Thyroid gland (tissue), 4 donors: ENCODE results near the gene TOX3. TPM values are rescaled to one million over a fixed set of nuclear protein-coding genes. Genes with fewer than 3 reads are reported as not detected.

Experiments
- DNase-seq, 2 donors: peaks; one replicate each; pipeline ENCODE4 v3.0.0-alpha.2; 2019
- H3K27ac ChIP-seq, 3 donors: fragments of 200-600 bp; sonication (generic); 1 replicate in 2 of 3; 2 replicates in 1 of 3; pipeline ENCODE4 v1.5.1; 2016 to 2019; ENCODE audit warnings: mild to moderate bottlenecking in 1 of 3, moderate library complexity in 1 of 3
- H3K27me3 ChIP-seq: fragments of 200-600 bp; sonication (generic); one replicate; pipeline ENCODE4 v1.5.1; 2019
- H3K36me3 ChIP-seq, 2 donors: fragments of 200-600 bp; sonication (generic); one replicate each; pipeline ENCODE4 v1.5.1; 2016 to 2019
- H3K4me1 ChIP-seq, 2 donors: fragments of 200-600 bp; sonication (generic); one replicate each; pipeline ENCODE4 v1.5.1; 2017 to 2019
- H3K4me3 ChIP-seq, 3 donors: fragments of 200-600 bp; sonication (generic); replicated peaks in 1 of 3; 1 replicate in 2 of 3; 2 replicates in 1 of 3; pipeline ENCODE4 v1.5.1; 2016; ENCODE audit warnings: mild to moderate bottlenecking in 1 of 3
- H3K9me3 ChIP-seq: fragments of 200-600 bp; sonication (generic); one replicate; pipeline ENCODE4 v1.5.1; 2017
- POLR2A ChIP-seq, 2 donors: fragments of 450-650 bp; IDR thresholded peaks; one replicate each; pipeline ENCODE4 v1.6.1; 2017; ENCODE audit warnings: antibody characterized with exemption in 2 of 2, mild to moderate bottlenecking in 2 of 2, moderate library complexity in 1 of 2
- WGBS, 2 donors: methylation state at CpG; one replicate each; pipeline ENCODE4 v1.1.5; 2017; 5-methylcytosine and 5-hydroxymethylcytosine counted together
- intact Hi-C: fragments of 100-400 bp; cut with DNase I; formaldehyde crosslinking; loops from one replicate; pipeline ENCODE4 v1.15.1; 2023
- total RNA-seq, 4 donors: library from RNA; depleted of rRNA; stranded (reverse); fragments of >200 nt; gene quantifications; one replicate each; pipeline ENCODE4 v1.2.3, GENCODE V29; 2016
- TF ChIP-seq, protein P1 (sequence below), 6 experiments: fragments of 200-600 bp in 3 of 6; fragments of 450-650 bp in 3 of 6; sonication (generic) in 3 of 6; IDR thresholded peaks; one replicate each; pipeline ENCODE4 v1.5.1; 2016 to 2019; ENCODE audit warnings: antibody characterized with exemption in 6 of 6, mild to moderate bottlenecking in 2 of 6, inconsistent platforms in 1 of 6, moderate library complexity in 1 of 6

TOX3 gene
- total RNA-seq, 4 donors from 2014 or later: not detected

DNA sequence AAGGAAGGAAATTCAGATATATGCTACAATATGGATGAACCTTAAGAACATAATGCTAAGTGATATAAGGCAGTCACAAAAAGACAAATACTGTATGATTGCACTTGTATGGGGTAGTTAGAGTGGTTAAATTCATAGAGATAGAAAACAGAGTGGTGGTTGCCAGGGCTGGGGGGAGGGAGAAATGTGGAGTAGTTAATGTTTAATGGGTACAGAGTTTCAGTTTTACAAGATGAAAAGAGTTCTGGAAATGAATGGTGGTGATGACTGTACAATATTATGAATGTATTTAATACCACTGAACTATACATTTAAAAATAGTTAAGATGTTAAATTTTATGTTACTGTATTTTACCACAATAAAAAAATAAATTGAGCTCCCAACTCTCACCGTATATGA lies 157.9 kb downstream of the TOX3 start:
- no peak overlapping the region for H3K4me3 ChIP-seq
- TF ChIP-seq, protein P1, sequence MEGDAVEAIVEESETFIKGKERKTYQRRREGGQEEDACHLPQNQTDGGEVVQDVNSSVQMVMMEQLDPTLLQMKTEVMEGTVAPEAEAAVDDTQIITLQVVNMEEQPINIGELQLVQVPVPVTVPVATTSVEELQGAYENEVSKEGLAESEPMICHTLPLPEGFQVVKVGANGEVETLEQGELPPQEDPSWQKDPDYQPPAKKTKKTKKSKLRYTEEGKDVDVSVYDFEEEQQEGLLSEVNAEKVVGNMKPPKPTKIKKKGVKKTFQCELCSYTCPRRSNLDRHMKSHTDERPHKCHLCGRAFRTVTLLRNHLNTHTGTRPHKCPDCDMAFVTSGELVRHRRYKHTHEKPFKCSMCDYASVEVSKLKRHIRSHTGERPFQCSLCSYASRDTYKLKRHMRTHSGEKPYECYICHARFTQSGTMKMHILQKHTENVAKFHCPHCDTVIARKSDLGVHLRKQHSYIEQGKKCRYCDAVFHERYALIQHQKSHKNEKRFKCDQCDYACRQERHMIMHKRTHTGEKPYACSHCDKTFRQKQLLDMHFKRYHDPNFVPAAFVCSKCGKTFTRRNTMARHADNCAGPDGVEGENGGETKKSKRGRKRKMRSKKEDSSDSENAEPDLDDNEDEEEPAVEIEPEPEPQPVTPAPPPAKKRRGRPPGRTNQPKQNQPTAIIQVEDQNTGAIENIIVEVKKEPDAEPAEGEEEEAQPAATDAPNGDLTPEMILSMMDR (IDR thresholded peaks at IDR 0.05): no peak
- TF ChIP-seq POLR2A (IDR thresholded peaks at IDR 0.05): no peak
- H3K27ac ChIP-seq: no peak overlapping the region
- no peaks in the 10 kb centered on the region for H3K4me1 ChIP-seq
- no peaks in the 10 kb centered on the region for H3K9me3 ChIP-seq
- 83 to 84% methylated on average over 1 of the region's 1 CpG for WGBS, 2 donors
- no peaks in the 10 kb centered on the region for H3K36me3 ChIP-seq
- no peak for DNase-seq
- no peaks in the 10 kb centered on the region for H3K27me3 ChIP-seq
- intact Hi-C loops: no loop called here
